MM.1S (cell line): ENCODE results near the gene PCDHA11.
A peak's percentile ranks its signal among the peaks of the same experiment; 100 is the strongest.

Experiments
- CTCF ChIP-seq: fragments of 300-600 bp; sonication (generic); IDR thresholded peaks from 2 replicates; pipeline ENCODE4 v1.5.1; 2016; ENCODE audit warnings: antibody characterized with exemption, low read length, mixed read lengths
- EZH2 ChIP-seq: fragments of 300-600 bp; sonication (generic); optimal IDR thresholded peaks from 2 replicates; pipeline ENCODE3; 2017; ENCODE audit warnings: low read depth, mild to moderate bottlenecking, antibody characterized with exemption, low read length, mixed read lengths

DNA sequence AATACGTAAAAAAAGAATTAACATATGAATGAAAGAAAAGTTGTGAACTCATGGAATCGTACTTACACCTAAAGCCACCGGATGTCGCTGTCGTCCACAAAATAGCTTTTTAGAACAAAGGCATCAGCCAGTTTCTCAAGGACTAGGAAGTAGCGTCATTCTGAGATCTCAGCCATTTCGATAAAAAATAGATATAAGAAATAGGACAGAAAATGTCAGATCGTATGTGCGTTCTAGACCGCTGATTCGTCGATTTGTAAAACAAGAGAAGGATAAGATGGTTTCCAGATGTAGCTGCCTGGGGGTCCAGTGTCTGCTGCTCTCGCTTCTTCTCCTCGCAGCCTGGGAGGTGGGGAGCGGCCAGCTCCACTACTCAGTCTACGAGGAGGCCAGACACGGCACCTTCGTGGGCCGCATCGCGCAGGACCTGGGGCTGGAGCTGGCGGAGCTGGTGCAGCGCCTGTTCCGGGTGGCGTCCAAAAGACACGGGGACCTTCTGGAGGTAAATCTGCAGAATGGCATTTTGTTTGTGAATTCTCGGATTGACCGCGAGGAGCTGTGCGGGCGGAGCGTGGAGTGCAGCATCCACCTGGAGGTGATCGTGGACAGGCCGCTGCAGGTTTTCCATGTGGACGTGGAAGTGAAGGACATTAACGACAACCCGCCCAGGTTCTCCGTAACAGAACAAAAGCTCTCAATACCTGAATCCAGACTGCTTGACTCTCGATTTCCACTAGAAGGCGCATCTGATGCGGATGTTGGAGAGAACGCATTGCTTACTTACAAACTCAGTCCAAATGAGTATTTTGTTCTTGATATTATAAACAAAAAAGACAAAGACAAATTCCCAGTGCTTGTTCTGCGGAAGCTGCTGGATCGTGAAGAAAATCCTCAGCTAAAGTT is 12.7 kb upstream of the PCDHA11 start, which contains the start of gene PCDHA10:
- peak; percentile 10; the same call in 1 of the 2 replicates for TF ChIP-seq CTCF
- no peak for TF ChIP-seq EZH2
